SIG-M5 treated with dmso at 0.1 percent for 504 hours (cell line): ENCODE measurements around the gene SMYD3.
"Not testable (repeated sequence)": the region's sequence is repeated elsewhere in the genome, so short reads cannot be mapped to it uniquely, and the experiment has no call there.

Experiments used
- DNase-seq: peaks from one replicate; lab custom pipeline; 2025; ENCODE audit not compliant: unreplicated experiment; lab: John Stamatoyannopoulos, UW

The SMYD3 gene

DNA sequence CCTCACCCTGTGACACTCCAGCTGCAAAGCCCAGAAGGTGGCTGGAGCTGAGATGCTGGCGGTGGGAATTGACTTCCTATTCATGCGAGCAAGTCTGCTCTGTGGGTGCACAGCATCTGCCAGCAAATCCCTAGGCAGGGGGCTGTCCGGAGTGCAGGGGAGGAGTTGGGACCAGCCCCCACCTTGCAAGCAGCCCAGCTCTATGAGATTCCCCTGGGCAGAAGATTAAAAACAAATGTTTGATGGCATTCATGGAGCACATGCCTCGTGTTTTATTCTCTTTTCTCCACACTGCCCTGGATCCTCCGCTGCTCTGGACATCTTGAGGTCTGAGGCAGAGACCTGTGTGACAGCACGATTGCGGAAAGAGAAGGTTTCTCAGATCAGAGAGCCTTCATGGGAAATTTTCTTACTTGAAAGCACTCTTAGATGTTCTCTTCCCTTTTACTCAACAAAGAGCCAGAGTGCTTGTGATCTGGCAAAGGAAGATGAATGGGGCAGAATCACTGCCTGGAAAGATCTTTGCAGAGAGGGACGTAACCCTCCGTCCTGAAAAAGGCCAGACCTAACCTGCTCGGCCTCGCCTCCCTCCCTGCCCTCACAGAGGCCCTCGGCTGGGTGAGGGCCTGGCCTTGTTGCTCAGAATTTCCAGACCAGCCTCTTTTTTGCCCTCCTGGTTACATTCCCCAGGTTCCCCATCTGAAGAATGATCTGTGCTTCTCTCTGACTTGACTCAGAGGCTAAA lies 755.2 kb downstream of the SMYD3 start:
- no peak for DNase-seq

- DNase-seq = no peak
Measured at GRCh38 chr1:245751116-245751515, 756.0 kb downstream of the SMYD3 start.

DNA sequence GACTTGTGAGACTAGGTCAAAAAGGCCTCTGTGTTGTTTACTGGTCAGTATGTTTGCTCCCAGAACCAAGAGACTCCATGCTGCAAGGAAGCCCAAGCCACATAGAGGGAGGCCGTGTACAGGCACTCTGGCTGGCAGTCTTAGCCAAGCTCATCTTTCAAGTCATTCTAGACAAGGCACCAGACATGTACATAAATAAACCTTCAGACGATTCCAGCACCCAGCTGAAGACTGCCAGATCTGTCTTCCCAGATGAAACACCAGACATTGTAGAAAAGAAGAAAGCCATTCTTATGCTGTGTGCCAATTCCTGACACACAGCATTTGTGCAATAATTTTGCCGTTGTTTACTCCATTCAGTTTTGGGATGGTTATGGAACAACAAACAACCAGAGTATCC lies 756.8 kb downstream of the SMYD3 start:
- no peak for DNase-seq

DNA sequence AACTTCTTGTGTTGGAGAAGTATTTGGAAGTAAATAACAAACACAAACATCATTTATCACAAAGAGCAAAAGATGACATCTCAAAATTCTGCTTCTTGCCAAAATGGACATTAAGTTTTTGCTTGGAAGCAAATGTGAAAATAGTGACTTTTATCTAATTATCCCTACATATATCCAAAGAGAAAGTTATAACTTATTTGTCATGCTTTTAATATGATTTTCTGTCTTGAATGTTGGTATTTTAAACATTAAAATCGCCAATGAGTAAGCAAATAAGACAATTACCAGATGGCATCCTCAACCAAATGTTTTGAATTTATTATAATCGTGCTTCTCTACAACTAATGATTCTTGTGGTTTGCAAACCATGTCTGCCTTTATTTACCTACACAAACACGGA lies 758.0 kb downstream of the SMYD3 start:
- no peak for DNase-seq

GRCh38 chr1:245748646-245749045 lies 758.4 kb downstream of the SMYD3 start:
- DNase-seq = no peak

- no peak for DNase-seq
Measured at GRCh38 chr1:245748240-245748639, 758.8 kb downstream of the SMYD3 start.

DNA sequence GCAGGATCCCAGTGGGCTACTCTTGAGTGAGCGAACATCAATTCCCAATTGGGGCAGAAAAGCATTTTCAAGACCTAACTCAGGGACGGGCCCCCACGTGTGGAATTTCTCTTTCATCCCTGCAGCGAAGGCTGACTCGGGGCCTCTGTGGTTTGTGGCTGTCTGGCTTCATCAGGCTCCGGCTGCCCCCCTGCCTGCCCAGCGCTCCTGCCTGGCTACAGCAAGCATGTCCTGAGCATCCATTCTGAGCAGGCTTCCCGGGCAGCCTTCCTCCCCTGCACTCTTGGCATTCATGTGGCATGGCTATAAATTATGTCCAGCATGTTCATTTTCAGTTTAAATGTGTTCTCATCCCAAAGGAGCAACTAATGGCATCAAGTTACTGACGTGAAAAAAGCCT lies 764.2 kb downstream of the SMYD3 start:
- DNase-seq = no peak

- DNase-seq = not testable (repeated sequence)
Measured at GRCh38 chr1:245740336-245740735, 766.7 kb downstream of the SMYD3 start.

DNA sequence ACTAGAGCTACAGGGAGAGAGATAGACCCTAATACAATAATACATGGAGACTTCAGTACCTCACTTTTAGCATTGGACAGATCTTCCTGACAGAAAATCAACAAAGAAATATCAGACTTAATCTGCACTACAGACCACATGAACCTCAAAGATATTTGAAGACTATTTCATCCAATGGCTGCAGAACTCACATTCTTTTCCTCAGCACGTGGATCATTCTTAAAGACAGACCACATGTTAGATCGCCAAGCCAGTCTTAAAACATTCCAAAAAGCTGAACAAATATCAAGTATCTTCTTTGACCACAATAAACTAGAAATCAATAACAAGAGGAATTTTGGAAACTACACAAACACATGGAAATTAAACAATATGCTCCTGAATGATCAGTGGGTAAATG lies 776.3 kb downstream of the SMYD3 start:
- DNase-seq = no peak

DNA sequence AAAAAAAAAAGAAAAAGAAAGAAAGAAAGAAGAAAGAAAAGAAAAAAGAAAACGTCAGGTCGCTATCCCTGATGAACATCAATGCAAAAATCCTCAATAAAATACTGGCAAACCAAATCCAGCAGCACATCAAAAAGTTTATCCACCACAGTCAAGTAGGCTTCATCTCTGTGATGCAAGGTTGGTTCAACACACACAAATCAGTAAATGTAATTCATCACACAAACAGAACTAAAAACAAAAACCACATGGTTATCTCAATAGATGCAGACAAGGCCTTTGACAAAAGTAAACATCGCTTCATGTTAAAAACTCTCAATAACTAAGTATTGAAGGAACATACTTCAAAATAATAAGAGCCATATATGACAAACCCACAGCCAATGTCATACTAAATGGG lies 779.0 kb downstream of the SMYD3 start:
- DNase-seq = not testable (repeated sequence)

DNA sequence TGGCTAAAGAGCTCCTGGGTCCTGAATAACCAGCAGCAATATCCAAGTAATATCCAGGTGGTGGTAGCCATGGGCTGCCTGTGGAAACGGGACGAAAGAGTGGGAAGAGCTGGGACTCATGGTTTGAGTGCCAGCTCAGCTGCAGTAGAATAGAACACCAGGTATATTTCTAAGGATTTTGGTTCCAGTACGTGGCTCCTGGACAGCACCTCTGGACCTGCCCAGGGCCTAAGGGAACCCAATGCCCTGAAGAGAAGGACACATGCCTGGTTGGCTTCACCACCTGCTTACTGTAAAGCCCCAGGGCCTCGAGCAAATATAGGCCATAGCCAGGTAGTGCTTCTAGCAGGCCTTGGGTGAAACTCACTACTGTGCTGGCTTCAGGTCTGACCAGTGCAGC lies 785.6 kb downstream of the SMYD3 start:
- no peak for DNase-seq

- no peak for DNase-seq
Measured at GRCh38 chr1:245718951-245719350, 788.1 kb downstream of the SMYD3 start.

- no peak for DNase-seq
Measured at GRCh38 chr1:245718123-245718522, 789.0 kb downstream of the SMYD3 start.

- no peak for DNase-seq
Measured at GRCh38 chr1:245717611-245718010, 789.5 kb downstream of the SMYD3 start.

DNA sequence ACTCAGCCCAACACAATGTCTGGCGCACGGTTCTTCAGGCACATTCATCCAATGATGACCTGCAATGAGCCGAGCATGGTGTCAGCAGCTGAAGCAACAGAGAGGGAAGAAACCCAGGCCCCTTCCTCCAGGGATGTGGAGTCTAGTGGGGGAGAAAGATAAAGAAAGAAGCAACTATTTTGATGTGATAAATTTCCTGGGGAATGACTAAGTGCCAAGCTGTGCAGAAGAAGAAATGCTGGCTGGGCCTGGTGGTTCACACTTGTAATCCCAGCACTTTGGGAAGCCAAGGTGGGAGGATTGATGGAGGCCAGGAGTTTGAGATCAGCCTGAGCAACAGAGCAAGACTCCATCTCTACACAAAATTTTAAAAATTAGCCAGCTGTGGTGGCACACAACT lies 790.5 kb downstream of the SMYD3 start:
- no peak for DNase-seq

GRCh38 chr1:245715970-245716369 lies 791.1 kb downstream of the SMYD3 start:
- no peak for DNase-seq

DNA sequence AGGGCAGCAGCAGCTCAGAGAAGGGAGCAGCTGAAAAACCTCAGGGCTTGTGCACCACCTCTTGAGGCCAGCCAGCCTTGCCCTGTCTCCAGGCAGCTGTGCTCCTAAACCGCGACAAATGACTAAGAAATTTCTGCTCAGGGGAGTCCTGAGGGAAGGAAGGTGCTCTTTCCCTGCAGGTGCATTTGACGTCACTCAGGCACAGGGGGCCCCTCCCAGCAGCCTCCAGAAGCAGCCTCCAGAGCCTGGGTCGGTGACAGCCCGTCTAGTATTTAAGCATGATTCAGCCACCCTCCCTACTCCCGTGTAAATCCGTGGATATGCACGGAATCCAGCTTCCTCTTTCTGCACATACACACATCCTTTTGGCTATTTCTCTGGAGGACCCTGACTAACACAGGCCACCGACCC lies 791.8 kb downstream of the SMYD3 start:
- no peak for DNase-seq

DNA sequence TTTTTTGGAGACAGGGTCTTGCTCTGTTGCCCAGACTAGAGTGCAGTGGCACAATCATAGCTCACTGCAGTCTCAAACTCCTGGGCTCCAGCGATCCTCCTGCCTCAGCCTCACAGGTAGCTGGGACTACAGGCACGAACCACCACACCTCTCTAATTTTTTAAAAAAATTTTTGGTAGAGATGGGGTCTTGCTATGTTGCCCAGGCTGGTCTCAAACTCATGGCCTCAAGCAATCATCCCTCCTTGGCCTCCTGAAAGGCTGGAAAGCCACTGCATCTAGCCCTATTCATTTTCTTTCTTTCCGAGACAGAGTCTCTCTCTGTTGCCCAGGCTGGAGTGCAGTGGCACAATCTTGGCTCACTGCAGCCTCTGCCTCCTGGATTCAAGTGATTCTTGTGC lies 793.1 kb downstream of the SMYD3 start:
- not testable (repeated sequence) for DNase-seq

- DNase-seq = no peak
Measured at GRCh38 chr1:245710961-245711903, 795.8 kb downstream of the SMYD3 start.

DNA sequence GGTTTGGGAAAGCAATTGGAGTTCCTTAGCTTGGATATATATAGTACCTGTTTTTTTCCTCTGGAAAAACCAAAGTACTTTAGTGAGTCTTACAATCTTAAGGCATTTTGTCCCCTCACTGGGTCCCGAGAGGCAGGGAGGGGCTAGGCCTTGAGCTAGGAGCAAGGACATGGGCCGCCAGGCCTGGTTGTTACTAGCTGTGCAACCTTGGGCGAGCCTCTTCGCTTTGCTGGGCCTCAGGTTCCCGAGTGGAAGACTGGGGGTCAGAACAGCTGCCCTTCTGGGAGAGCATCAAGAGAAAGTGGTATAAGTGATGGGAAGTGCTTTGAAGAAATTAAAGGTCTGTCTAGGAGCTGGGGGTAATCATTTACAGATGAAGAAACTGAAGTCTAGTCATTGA lies 799.1 kb downstream of the SMYD3 start:
- no peak for DNase-seq

DNA sequence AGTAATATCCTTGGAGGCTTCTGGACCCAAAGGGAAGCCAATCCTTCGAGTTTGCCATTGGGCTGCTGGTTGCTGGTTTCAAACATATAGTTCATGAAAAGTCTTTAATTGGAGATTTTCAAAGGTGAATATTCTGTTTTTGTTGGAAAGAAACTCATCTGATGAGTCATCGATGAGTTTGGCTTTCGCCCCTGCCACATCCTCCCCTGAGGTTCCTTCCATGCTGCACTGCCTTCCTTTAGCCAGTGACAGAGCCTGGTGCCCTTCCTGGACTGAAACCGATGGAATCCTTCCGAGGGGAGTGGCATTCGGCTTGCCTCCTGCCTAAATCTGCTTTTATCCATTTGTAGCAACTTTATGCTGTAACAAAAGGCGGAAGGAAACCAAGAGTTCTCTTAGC lies 802.3 kb downstream of the SMYD3 start:
- no peak for DNase-seq

GRCh38 chr1:245704341-245704740 lies 802.7 kb downstream of the SMYD3 start:
- DNase-seq = no peak
